ENCODE measurements around the gene MYO1B.

MYO1B gene

GRCh38 chr2:191234376-191234775, 10.8 kb upstream of the MYO1B start:
- no peak for DNase-seq (ENCODE audit: extremely low read depth, low read depth)
- TF ChIP-seq CTCF (IDR thresholded peaks at IDR 0.05; ENCODE audit: low read depth, low read length), result no peak

- no peak for DNase-seq (ENCODE audit: extremely low read depth, low read depth)
- no peak for TF ChIP-seq CTCF (IDR thresholded peaks at IDR 0.05; ENCODE audit: low read depth, low read length)
Observed at GRCh38 chr2:191240871-191241270, 4.3 kb upstream of the MYO1B start.

- no peak for TF ChIP-seq CTCF (IDR thresholded peaks at IDR 0.05; ENCODE audit: low read depth, low read length)
- DNase-seq (ENCODE audit: extremely low read depth, low read depth), result no peak
Observed at GRCh38 chr2:191241418-191241817, 3.8 kb upstream of the MYO1B start.

- TF ChIP-seq CTCF (IDR thresholded peaks at IDR 0.05; ENCODE audit: low read depth, low read length), result no peak
- no peak for DNase-seq (ENCODE audit: extremely low read depth, low read depth)
Observed at GRCh38 chr2:191243154-191243553, 2.0 kb upstream of the MYO1B start.

GRCh38 chr2:191244350-191244749, 854 bp upstream of the MYO1B start:
- no peak for DNase-seq (ENCODE audit: extremely low read depth, low read depth)
- TF ChIP-seq CTCF (IDR thresholded peaks at IDR 0.05; ENCODE audit: low read depth, low read length), result no peak

GRCh38 chr2:191245869-191246531, 796 bp downstream of the MYO1B start:
- no peak for DNase-seq (ENCODE audit: extremely low read depth, low read depth)
- no peak for TF ChIP-seq CTCF (IDR thresholded peaks at IDR 0.05; ENCODE audit: low read depth, low read length)

GRCh38 chr2:191246820-191247380, 1.7 kb downstream of the MYO1B start:
- DNase-seq (ENCODE audit: extremely low read depth, low read depth), result no peak
- no peak for TF ChIP-seq CTCF (IDR thresholded peaks at IDR 0.05; ENCODE audit: low read depth, low read length)
